B cell (primary cell): Measurements from ENCODE around the gene EGLN2. TPM values are rescaled to one million over a fixed set of nuclear protein-coding genes. Genes with fewer than 3 reads are reported as not detected.

Experiments used
- ATAC-seq: fragments of 200-7000 bp; cut with Tn5 transposase; one replicate; pipeline ENCODE4 v1.10.0; 2021; ENCODE audit warnings: low read depth, mild to moderate bottlenecking, moderate number of reproducible peaks, moderate library complexity
- CTCF ChIA-PET: fragments of 350-600 bp; sonication (Branson Sonifier 250); formaldehyde crosslinking; loops from one replicate; lab custom pipeline; 2021; ENCODE audit warnings: antibody characterized with exemption, inconsistent platforms; lab: Charles Lee
- POLR2A ChIA-PET: fragments of 350-600 bp; sonication (Branson Sonifier 250); formaldehyde crosslinking; loops from one replicate; lab custom pipeline; 2021; ENCODE audit warnings: antibody characterized with exemption; lab: Charles Lee
- DNase-seq: peaks from one replicate; pipeline ENCODE4 v3.0.0; 2013
- H2AFZ ChIP-seq: 2 replicates; pipeline ENCODE4 v1.6.1; 2012; ENCODE audit warnings: mild to moderate bottlenecking, low read depth, low read length; ENCODE audit not compliant: insufficient read depth, poor library complexity, severe bottlenecking
- H3K27ac ChIP-seq, 2 donors: 1 replicate in 1 of 2; 2 replicates in 1 of 2; pipeline ENCODE4 v1.5.1; 2012 to 2013; ENCODE audit warnings: low read length in 2 of 2, mild to moderate bottlenecking in 2 of 2, moderate library complexity in 1 of 2
- H3K27me3 ChIP-seq, 4 experiments: fragments of 200-600 bp in 1 of 4; sonication (generic) in 1 of 4; replicated peaks in 1 of 4; 1 replicate in 2 of 4; 2 replicates in 2 of 4; pipeline versions ENCODE4 v1.6.1 to v1.7.0; 2013 to 2016; ENCODE audit warnings: low read length in 3 of 4, mild to moderate bottlenecking in 2 of 4, mixed read lengths in 1 of 4, moderate library complexity in 1 of 4; ENCODE audit not compliant: insufficient read depth in 4 of 4, control insufficient read depth in 3 of 4; ENCODE audit errors: control extremely low read depth in 1 of 4
- H3K36me3 ChIP-seq, 2 experiments: replicated peaks in 1 of 2; 1 replicate in 1 of 2; 2 replicates in 1 of 2; pipeline versions ENCODE4 v1.6.1 to v1.7.1; 2013; ENCODE audit warnings: low read length in 1 of 2; ENCODE audit not compliant: insufficient read depth in 2 of 2, control insufficient read depth in 1 of 2; ENCODE audit errors: control extremely low read depth in 1 of 2, extremely low read depth in 1 of 2
- H3K4me1 ChIP-seq, 2 donors: fragments of 200-600 bp in 1 of 2; sonication (generic) in 1 of 2; 1 replicate in 1 of 2; 2 replicates in 1 of 2; pipeline versions ENCODE4 v1.5.1 to v1.6.1; 2013 to 2017; ENCODE audit warnings: low read length in 2 of 2; ENCODE audit not compliant: control insufficient read depth in 2 of 2, insufficient read depth in 2 of 2
- H3K4me2 ChIP-seq: replicated peaks from 2 replicates; pipeline ENCODE3; 2012; ENCODE audit warnings: mild to moderate bottlenecking, low read depth, low read length; ENCODE audit not compliant: poor library complexity, severe bottlenecking
- H3K4me3 ChIP-seq, 5 experiments: fragments of 200-600 bp in 1 of 5; sonication (generic) in 1 of 5; 1 replicate in 3 of 5; 2 replicates in 2 of 5; pipeline versions ENCODE4 v1.5.1 to v1.7.0; 2011 to 2016; ENCODE audit warnings: low read length in 4 of 5, mild to moderate bottlenecking in 4 of 5, low read depth in 2 of 5, control low read depth in 1 of 5, moderate library complexity in 1 of 5; ENCODE audit not compliant: insufficient read depth in 1 of 5; ENCODE audit errors: control extremely low read depth in 1 of 5, extremely low read depth in 1 of 5
- H3K79me2 ChIP-seq: fragments of 200-600 bp; sonication (generic); one replicate; pipeline ENCODE4 v1.6.0; 2016; ENCODE audit warnings: low read length; ENCODE audit not compliant: control insufficient read depth, insufficient read depth
- H3K9ac ChIP-seq: fragments of 200-600 bp; sonication (generic); 2 replicates; pipeline ENCODE4 v1.6.1; 2017; ENCODE audit warnings: mild to moderate bottlenecking, low read length, moderate library complexity
- H3K9me3 ChIP-seq, 3 donors: one replicate each; pipeline versions ENCODE4 v1.6.1 to v1.7.1; 2013; ENCODE audit warnings: low read length in 2 of 3; ENCODE audit not compliant: control insufficient read depth in 2 of 3, insufficient read depth in 1 of 3; ENCODE audit errors: control extremely low read depth in 1 of 3
- H4K20me1 ChIP-seq: 2 replicates; pipeline ENCODE4 v1.6.0; 2012; ENCODE audit warnings: mild to moderate bottlenecking, low read length; ENCODE audit not compliant: insufficient read depth, control insufficient read depth, poor library complexity, severe bottlenecking
- H3K27ac Mint-ChIP-seq: one replicate; pipeline ENCODE4 v1.8.0; 2021; ENCODE audit warnings: mixed read lengths
- H3K27me3 Mint-ChIP-seq: one replicate; pipeline ENCODE4 v1.8.0; 2021; ENCODE audit warnings: mixed read lengths
- H3K4me1 Mint-ChIP-seq: one replicate; pipeline ENCODE4 v1.8.0; 2021; ENCODE audit warnings: mixed read lengths
- H3K4me3 Mint-ChIP-seq: one replicate; pipeline ENCODE4 v1.8.0; 2021; ENCODE audit warnings: mixed read lengths
- H3K9me3 Mint-ChIP-seq: one replicate; pipeline ENCODE4 v1.8.0; 2022; ENCODE audit warnings: mixed read lengths; ENCODE audit not compliant: insufficient read depth
- EZH2 ChIP-seq: IDR thresholded peaks from 2 replicates; pipeline ENCODE4 v1.6.1; 2012; ENCODE audit warnings: borderline replicate concordance, low read depth, mild to moderate bottlenecking, moderate library complexity, low read length; ENCODE audit not compliant: insufficient read depth, poor library complexity, severe bottlenecking
- WGBS: methylation state at CpG from one replicate; pipeline ENCODE4 v1.1.5; 2013; ENCODE audit warnings: missing lambda C conversion rate; ENCODE audit not compliant: insufficient coverage; 5-methylcytosine and 5-hydroxymethylcytosine counted together
- intact Hi-C: fragments of 100-400 bp; cut with micrococcal nuclease; formaldehyde crosslinking; loops from one replicate; pipeline ENCODE4 v1.10.0; 2022
- polyA plus RNA-seq: library from polyadenylated mRNA; depleted of rRNA; stranded (reverse); fragments of >200 nt; gene quantifications from 2 replicates; pipeline ENCODE4 v1.2.3, GENCODE V29; 2012
- total RNA-seq, 2 donors: library from RNA; stranded (reverse); fragments of 120-200 nt in 1 of 2; gene quantifications; 1 replicate in 1 of 2; 2 replicates in 1 of 2; pipeline versions ENCODE4 v1.2.3 to v1.2.4, GENCODE V29; 2013 to 2022
- TF ChIP-seq, protein P1 (sequence below): fragments of 200-600 bp; IDR thresholded peaks from one replicate; pipeline ENCODE4 v1.8.0; 2022; ENCODE audit warnings: antibody characterized with exemption, mild to moderate bottlenecking

The EGLN2 gene
- total and polyA plus RNA-seq, 2 donors (not counting 1 experiment from before 2014, with no cell fraction given), result 130 to 178 TPM

DNA sequence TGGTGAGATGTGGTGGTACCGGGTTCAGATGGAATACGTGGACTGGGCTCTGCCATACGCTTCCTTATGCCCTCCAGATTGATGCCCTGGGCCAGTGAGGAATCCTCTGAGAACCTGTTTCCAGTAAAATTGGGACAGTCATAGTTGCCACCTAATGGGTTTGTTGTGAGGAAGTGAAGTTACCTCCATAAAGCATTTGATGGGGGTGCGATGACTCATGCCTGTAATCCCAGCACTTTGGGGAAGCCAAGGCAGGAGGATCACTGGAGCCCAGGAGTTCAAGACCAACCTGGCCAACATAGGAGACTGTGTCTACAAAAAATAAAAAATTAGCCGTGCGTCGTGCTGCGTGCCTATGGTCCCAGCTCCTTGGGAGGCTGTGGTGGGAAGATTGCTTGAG is 43.2 kb upstream of the EGLN2 start:
- H3K9me3 ChIP-seq, result no peaks in the 10 kb centered on the region
- ATAC-seq, result no peak
- Mint-ChIP-seq H3K9me3 (no peaks in the 10 kb centered on the region), H3K4me3 (peak overlapping the region; percentile 41), H3K27me3 (no peaks in the 10 kb centered on the region), H3K27ac (peak overlapping the region; percentile 41), H3K4me1 (peaks cover 45% of the 10 kb centered on the region)
- ChIA-PET CTCF (interaction anchor here (0.5 to 2.9 kb wide), 5 partner anchors 12 to 61 kb away, joined by 3 to 14 read pairs (median 5); partner anchors contain the start of gene EGLN2), POLR2A (interaction anchor here (0.6 to 1.8 kb wide), 2 partner anchors 22 to 34 kb away, joined by 4 to 5 read pairs; partner anchors contain the start of gene RAB4B)
- H3K79me2 ChIP-seq, result peaks cover 83% of the 10 kb centered on the region
- no peak overlapping the region for H3K27ac ChIP-seq
- H3K4me3 ChIP-seq, result no peak overlapping the region
- H4K20me1 ChIP-seq, result peaks cover 68% of the 10 kb centered on the region
- H3K4me2 ChIP-seq, result peak overlapping the region; percentile 63
- TF ChIP-seq EZH2, result no peak
- H3K4me1 ChIP-seq, result peaks cover 38 to 54% of the 10 kb centered on the region in 2 donors
- H3K27me3 ChIP-seq, result no peaks in the 10 kb centered on the region
- DNase-seq, result no peak
- WGBS, result 100% methylated on average over 4 of the region's 8 CpGs
- peaks cover 23 to 57% of the 10 kb centered on the region in 2 experiments for H3K36me3 ChIP-seq
- H3K9ac ChIP-seq, result no peak overlapping the region
- H2AFZ ChIP-seq, result no peak overlapping the region
- intact Hi-C loops, result no loop called here

DNA sequence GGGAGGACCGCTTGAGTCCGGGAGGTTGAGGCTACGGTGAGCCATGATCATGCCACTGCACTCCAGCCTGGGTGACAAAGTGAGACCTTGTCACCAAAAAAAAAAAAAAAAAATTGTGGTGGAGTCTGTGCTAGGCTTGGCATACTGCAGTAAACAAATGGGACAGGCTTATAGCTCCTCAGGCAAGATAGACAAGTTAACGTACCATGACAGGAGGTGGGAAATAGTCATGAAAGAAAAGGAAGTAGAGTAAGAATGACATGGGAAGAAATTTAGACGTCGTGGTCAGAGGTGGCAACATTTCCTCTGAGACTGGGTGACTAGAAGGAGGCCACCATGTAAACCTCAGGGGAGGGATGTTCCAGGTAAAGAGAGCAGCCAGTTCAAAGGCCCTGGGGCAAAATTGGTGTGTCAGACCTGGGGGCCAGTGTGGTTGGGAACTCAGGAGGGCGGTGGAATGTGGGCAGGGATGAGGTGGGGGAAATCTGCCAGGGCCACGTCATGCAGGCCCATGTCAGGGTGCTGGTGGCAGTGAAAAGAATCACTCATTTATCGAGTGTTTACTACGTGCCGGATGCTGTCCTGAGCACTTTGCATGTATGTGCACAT is 42.4 kb upstream of the EGLN2 start:
- ATAC-seq, result no peak
- Mint-ChIP-seq H3K9me3 (no peaks in the 10 kb centered on the region), H3K27me3 (no peaks in the 10 kb centered on the region), H3K27ac (peak overlapping the region; percentile 70), H3K4me3 (peak overlapping the region; percentile 3), H3K4me1 (peaks cover 43% of the 10 kb centered on the region)
- 86% methylated on average over 10 of the region's 11 CpGs for whole genome bisulfite sequencing
- peaks cover 75% of the 10 kb centered on the region for H4K20me1 ChIP-seq
- H3K79me2 ChIP-seq, result peaks cover 81% of the 10 kb centered on the region
- peaks cover 38 to 51% of the 10 kb centered on the region in 2 donors for H3K4me1 ChIP-seq
- H3K4me2 ChIP-seq, result peak overlapping the region; percentile 22
- H3K36me3 ChIP-seq, result peaks cover 25 to 65% of the 10 kb centered on the region in 2 experiments
- CTCF ChIA-PET, result interaction anchor here (0.5 to 2.9 kb wide), 4 partner anchors 13 to 50 kb away, joined by 3 to 14 read pairs (median 8); partner anchors contain the start of gene EGLN2
- TF ChIP-seq EZH2, result no peak
- TF ChIP-seq, protein P1, sequence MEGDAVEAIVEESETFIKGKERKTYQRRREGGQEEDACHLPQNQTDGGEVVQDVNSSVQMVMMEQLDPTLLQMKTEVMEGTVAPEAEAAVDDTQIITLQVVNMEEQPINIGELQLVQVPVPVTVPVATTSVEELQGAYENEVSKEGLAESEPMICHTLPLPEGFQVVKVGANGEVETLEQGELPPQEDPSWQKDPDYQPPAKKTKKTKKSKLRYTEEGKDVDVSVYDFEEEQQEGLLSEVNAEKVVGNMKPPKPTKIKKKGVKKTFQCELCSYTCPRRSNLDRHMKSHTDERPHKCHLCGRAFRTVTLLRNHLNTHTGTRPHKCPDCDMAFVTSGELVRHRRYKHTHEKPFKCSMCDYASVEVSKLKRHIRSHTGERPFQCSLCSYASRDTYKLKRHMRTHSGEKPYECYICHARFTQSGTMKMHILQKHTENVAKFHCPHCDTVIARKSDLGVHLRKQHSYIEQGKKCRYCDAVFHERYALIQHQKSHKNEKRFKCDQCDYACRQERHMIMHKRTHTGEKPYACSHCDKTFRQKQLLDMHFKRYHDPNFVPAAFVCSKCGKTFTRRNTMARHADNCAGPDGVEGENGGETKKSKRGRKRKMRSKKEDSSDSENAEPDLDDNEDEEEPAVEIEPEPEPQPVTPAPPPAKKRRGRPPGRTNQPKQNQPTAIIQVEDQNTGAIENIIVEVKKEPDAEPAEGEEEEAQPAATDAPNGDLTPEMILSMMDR, result no peak
- DNase-seq, result no peak
- POLR2A ChIA-PET, result interaction anchor here (0.6 to 1.8 kb wide), 2 partner anchors 21 to 35 kb away, joined by 4 to 5 read pairs; partner anchors contain the start of gene RAB4B
- no peak overlapping the region for H2AFZ ChIP-seq
- no peaks in the 10 kb centered on the region for H3K9me3 ChIP-seq
- H3K9ac ChIP-seq, result no peak overlapping the region
- H3K4me3 ChIP-seq, result no peak overlapping the region
- no peaks in the 10 kb centered on the region for H3K27me3 ChIP-seq
- intact Hi-C loops, result no loop called here
- H3K27ac ChIP-seq, result peak overlapping the region in 1 of 2 donors; percentile 52
